Measurements from ENCODE around the gene MBNL2. TPM values are rescaled to one million over a fixed set of nuclear protein-coding genes. Genes with fewer than 3 reads are reported as not detected.

Gene MBNL2
- total and polyA plus RNA-seq, 4 donors, result 26.9 to 101 (median 48.4) TPM

- peaks cover 3% of the 10 kb centered on the region for H3K4me1 ChIP-seq (ENCODE audit: control insufficient read depth, insufficient read depth, low read length)
- no peaks in the 10 kb centered on the region for H3K36me3 ChIP-seq (ENCODE audit: control insufficient read depth, insufficient read depth, low read length)
- no peaks in the 10 kb centered on the region for H3K27me3 ChIP-seq (ENCODE audit: control insufficient read depth, insufficient read depth, low read length)
- no peak overlapping the region for H3K4me3 ChIP-seq (ENCODE audit: low read depth, low read length)
- H3K27ac ChIP-seq (ENCODE audit: low read depth, low read length), result no peak overlapping the region
- H3K9me3 ChIP-seq (ENCODE audit: control insufficient read depth, insufficient read depth, low read length), result no peaks in the 10 kb centered on the region
- no peak for DNase-seq (ENCODE audit: low read depth in 4 of 6, low spot score in 6 of 6)
- WGBS (ENCODE audit: insufficient coverage), result 73% methylated on average over 4 of the region's 6 CpGs
Measured at GRCh38 chr13:97285221-97285955, 63.3 kb downstream of the MBNL2 start.

- Histone ChIP-seq H3K27ac (ENCODE audit: low read depth, low read length) (no peak overlapping the region), H3K4me1 (ENCODE audit: control insufficient read depth, insufficient read depth, low read length) (no peaks in the 10 kb centered on the region), H3K27me3 (ENCODE audit: control insufficient read depth, insufficient read depth, low read length) (no peaks in the 10 kb centered on the region), H3K9me3 (ENCODE audit: control insufficient read depth, insufficient read depth, low read length) (no peaks in the 10 kb centered on the region), H3K4me3 (ENCODE audit: low read depth, low read length) (no peak overlapping the region), H3K36me3 (ENCODE audit: control insufficient read depth, insufficient read depth, low read length) (no peaks in the 10 kb centered on the region)
- DNase-seq (ENCODE audit: low read depth in 4 of 6, low spot score in 6 of 6), result no peak
- WGBS (ENCODE audit: insufficient coverage), result 63% methylated on average over 3 of the region's 9 CpGs
Measured at GRCh38 chr13:97286317-97287046, 64.3 kb downstream of the MBNL2 start.

- WGBS (ENCODE audit: insufficient coverage), result 78% methylated on average over 2 of the region's 5 CpGs
- H3K27ac ChIP-seq (ENCODE audit: low read depth, low read length), result no peak overlapping the region
- no peak for DNase-seq (ENCODE audit: low read depth in 4 of 6, low spot score in 6 of 6)
- no peaks in the 10 kb centered on the region for H3K9me3 ChIP-seq (ENCODE audit: control insufficient read depth, insufficient read depth, low read length)
- no peaks in the 10 kb centered on the region for H3K36me3 ChIP-seq (ENCODE audit: control insufficient read depth, insufficient read depth, low read length)
- no peak overlapping the region for H3K4me3 ChIP-seq (ENCODE audit: low read depth, low read length)
- H3K27me3 ChIP-seq (ENCODE audit: control insufficient read depth, insufficient read depth, low read length), result no peaks in the 10 kb centered on the region
- H3K4me1 ChIP-seq (ENCODE audit: control insufficient read depth, insufficient read depth, low read length), result no peaks in the 10 kb centered on the region
Measured at GRCh38 chr13:97287047-97287383, 64.9 kb downstream of the MBNL2 start.

- no peaks in the 10 kb centered on the region for H3K9me3 ChIP-seq (ENCODE audit: control insufficient read depth, insufficient read depth, low read length)
- H3K27me3 ChIP-seq (ENCODE audit: control insufficient read depth, insufficient read depth, low read length), result no peaks in the 10 kb centered on the region
- no peaks in the 10 kb centered on the region for H3K4me1 ChIP-seq (ENCODE audit: control insufficient read depth, insufficient read depth, low read length)
- WGBS (ENCODE audit: insufficient coverage), result no CpG with 5 or more reads among the region's 2 CpGs
- no peak overlapping the region for H3K4me3 ChIP-seq (ENCODE audit: low read depth, low read length)
- DNase-seq (ENCODE audit: low read depth in 4 of 6, low spot score in 6 of 6), result no peak
- no peaks in the 10 kb centered on the region for H3K36me3 ChIP-seq (ENCODE audit: control insufficient read depth, insufficient read depth, low read length)
- H3K27ac ChIP-seq (ENCODE audit: low read depth, low read length), result no peak overlapping the region
Measured at GRCh38 chr13:97288486-97288900, 66.4 kb downstream of the MBNL2 start.

GRCh38 chr13:97289514-97290298 is 67.6 kb downstream of the MBNL2 start:
- DNase-seq (ENCODE audit: low read depth in 4 of 6, low spot score in 6 of 6), result no peak
- Histone ChIP-seq H3K36me3 (ENCODE audit: control insufficient read depth, insufficient read depth, low read length) (no peaks in the 10 kb centered on the region), H3K27ac (ENCODE audit: low read depth, low read length) (no peak overlapping the region), H3K9me3 (ENCODE audit: control insufficient read depth, insufficient read depth, low read length) (no peaks in the 10 kb centered on the region), H3K27me3 (ENCODE audit: control insufficient read depth, insufficient read depth, low read length) (no peaks in the 10 kb centered on the region), H3K4me3 (ENCODE audit: low read depth, low read length) (no peak overlapping the region), H3K4me1 (ENCODE audit: control insufficient read depth, insufficient read depth, low read length) (no peaks in the 10 kb centered on the region)
- WGBS (ENCODE audit: insufficient coverage), result 100% methylated on average over 1 of the region's 4 CpGs

GRCh38 chr13:97295283-97296182 is 73.4 kb downstream of the MBNL2 start:
- peak overlapping the region; percentile 33 for H3K27ac ChIP-seq (ENCODE audit: low read depth, low read length)
- H3K27me3 ChIP-seq (ENCODE audit: control insufficient read depth, insufficient read depth, low read length), result no peaks in the 10 kb centered on the region
- DNase-seq (ENCODE audit: low read depth in 4 of 6, low spot score in 6 of 6), result peak in 1 of 6 donors; percentile 69
- no peaks in the 10 kb centered on the region for H3K4me1 ChIP-seq (ENCODE audit: control insufficient read depth, insufficient read depth, low read length)
- no peaks in the 10 kb centered on the region for H3K36me3 ChIP-seq (ENCODE audit: control insufficient read depth, insufficient read depth, low read length)
- H3K9me3 ChIP-seq (ENCODE audit: control insufficient read depth, insufficient read depth, low read length), result no peaks in the 10 kb centered on the region
- no peak overlapping the region for H3K4me3 ChIP-seq (ENCODE audit: low read depth, low read length)
- no CpG with 5 or more reads among the region's 5 CpGs for WGBS (ENCODE audit: insufficient coverage)

- no peaks in the 10 kb centered on the region for H3K36me3 ChIP-seq (ENCODE audit: control insufficient read depth, insufficient read depth, low read length)
- no peaks in the 10 kb centered on the region for H3K4me1 ChIP-seq (ENCODE audit: control insufficient read depth, insufficient read depth, low read length)
- no peak for DNase-seq (ENCODE audit: low read depth in 4 of 6, low spot score in 6 of 6)
- no peak overlapping the region for H3K4me3 ChIP-seq (ENCODE audit: low read depth, low read length)
- no peaks in the 10 kb centered on the region for H3K27me3 ChIP-seq (ENCODE audit: control insufficient read depth, insufficient read depth, low read length)
- no peak overlapping the region for H3K27ac ChIP-seq (ENCODE audit: low read depth, low read length)
- no peaks in the 10 kb centered on the region for H3K9me3 ChIP-seq (ENCODE audit: control insufficient read depth, insufficient read depth, low read length)
Measured at GRCh38 chr13:97296740-97297139, 74.6 kb downstream of the MBNL2 start.

- no peaks in the 10 kb centered on the region for H3K9me3 ChIP-seq (ENCODE audit: control insufficient read depth, insufficient read depth, low read length)
- WGBS (ENCODE audit: insufficient coverage), result 40% methylated on average over 1 of the region's 1 CpG
- no peak for DNase-seq (ENCODE audit: low read depth in 4 of 6, low spot score in 6 of 6)
- peaks cover 8% of the 10 kb centered on the region for H3K4me1 ChIP-seq (ENCODE audit: control insufficient read depth, insufficient read depth, low read length)
- H3K4me3 ChIP-seq (ENCODE audit: low read depth, low read length), result no peak overlapping the region
- H3K27ac ChIP-seq (ENCODE audit: low read depth, low read length), result no peak overlapping the region
- no peaks in the 10 kb centered on the region for H3K27me3 ChIP-seq (ENCODE audit: control insufficient read depth, insufficient read depth, low read length)
- no peaks in the 10 kb centered on the region for H3K36me3 ChIP-seq (ENCODE audit: control insufficient read depth, insufficient read depth, low read length)
Measured at GRCh38 chr13:97298816-97299215, 76.7 kb downstream of the MBNL2 start.

- no peak overlapping the region for H3K27ac ChIP-seq (ENCODE audit: low read depth, low read length)
Measured at GRCh38 chr13:97300871-97301270, 78.7 kb downstream of the MBNL2 start.

More at GRCh38 chr13:97300871-97301270, 78.7 kb downstream of the MBNL2 start:
- peak in 1 of 6 donors; percentile 39 for DNase-seq (ENCODE audit: low read depth in 4 of 6, low spot score in 6 of 6)
- Histone ChIP-seq H3K36me3 (ENCODE audit: control insufficient read depth, insufficient read depth, low read length) (no peaks in the 10 kb centered on the region), H3K27me3 (ENCODE audit: control insufficient read depth, insufficient read depth, low read length) (no peaks in the 10 kb centered on the region), H3K9me3 (ENCODE audit: control insufficient read depth, insufficient read depth, low read length) (no peaks in the 10 kb centered on the region), H3K4me1 (ENCODE audit: control insufficient read depth, insufficient read depth, low read length) (peaks cover 8% of the 10 kb centered on the region), H3K4me3 (ENCODE audit: low read depth, low read length) (no peak overlapping the region)
- WGBS (ENCODE audit: insufficient coverage), result no CpG with 5 or more reads among the region's 3 CpGs
